ENCODE data around the gene MAP6.

DNA sequence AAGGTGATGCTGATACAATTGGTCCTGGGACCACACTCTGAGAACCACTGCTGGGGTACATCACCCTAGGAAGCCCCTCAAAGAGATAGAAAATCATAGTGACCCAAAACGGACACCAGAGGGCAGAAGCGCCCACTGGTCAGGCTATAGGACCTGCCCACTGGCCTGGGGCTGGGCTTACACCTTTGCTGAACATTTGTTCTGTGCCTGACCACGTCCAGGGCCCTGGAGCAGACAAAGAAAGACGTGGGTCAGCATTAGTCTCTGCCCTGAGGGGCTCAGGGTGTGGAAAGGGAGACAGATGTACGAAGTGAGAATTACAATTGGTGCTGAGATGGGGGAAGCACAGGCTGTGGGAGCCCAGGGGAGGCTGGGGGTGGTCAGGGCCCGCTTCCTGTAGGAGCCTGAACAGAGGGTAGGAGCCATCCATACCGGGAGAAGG lies 121.2 kb downstream of the MAP6 start:
- TF ChIP-seq, protein P1, sequence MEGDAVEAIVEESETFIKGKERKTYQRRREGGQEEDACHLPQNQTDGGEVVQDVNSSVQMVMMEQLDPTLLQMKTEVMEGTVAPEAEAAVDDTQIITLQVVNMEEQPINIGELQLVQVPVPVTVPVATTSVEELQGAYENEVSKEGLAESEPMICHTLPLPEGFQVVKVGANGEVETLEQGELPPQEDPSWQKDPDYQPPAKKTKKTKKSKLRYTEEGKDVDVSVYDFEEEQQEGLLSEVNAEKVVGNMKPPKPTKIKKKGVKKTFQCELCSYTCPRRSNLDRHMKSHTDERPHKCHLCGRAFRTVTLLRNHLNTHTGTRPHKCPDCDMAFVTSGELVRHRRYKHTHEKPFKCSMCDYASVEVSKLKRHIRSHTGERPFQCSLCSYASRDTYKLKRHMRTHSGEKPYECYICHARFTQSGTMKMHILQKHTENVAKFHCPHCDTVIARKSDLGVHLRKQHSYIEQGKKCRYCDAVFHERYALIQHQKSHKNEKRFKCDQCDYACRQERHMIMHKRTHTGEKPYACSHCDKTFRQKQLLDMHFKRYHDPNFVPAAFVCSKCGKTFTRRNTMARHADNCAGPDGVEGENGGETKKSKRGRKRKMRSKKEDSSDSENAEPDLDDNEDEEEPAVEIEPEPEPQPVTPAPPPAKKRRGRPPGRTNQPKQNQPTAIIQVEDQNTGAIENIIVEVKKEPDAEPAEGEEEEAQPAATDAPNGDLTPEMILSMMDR (IDR thresholded peaks at IDR 0.05; ENCODE audit: insufficient read depth, low read length, poor library complexity, severe bottlenecking), result peak; percentile 66
- TF ChIP-seq EZH2phosphoT487 (conservative IDR thresholded peaks at IDR 0.05; ENCODE audit: low read length), result no peak

Data from SU-DHL-6 (cell line).